ENCODE results near the gene PLCB1. TPM values are rescaled to one million over a fixed set of nuclear protein-coding genes. Genes with fewer than 3 reads are reported as not detected.

PLCB1 gene
- total RNA-seq, 4 donors from 2014 or later = 13.5 to 110 (median 30.4) TPM

GRCh38 chr20:8305449-8305978 lies 173.4 kb downstream of the PLCB1 start:
- H3K4me1 ChIP-seq = no peaks in the 10 kb centered on the region
- TF ChIP-seq CTCF (IDR thresholded peaks at IDR 0.05) (peak in 2 of 4 experiments; percentile 16), POLR2A (IDR thresholded peaks at IDR 0.05) (no peak)
- DNase-seq = peak in 1 of 2 donors; percentile 15
- H3K36me3 ChIP-seq = no peaks in the 10 kb centered on the region
- H3K27me3 ChIP-seq = no peaks in the 10 kb centered on the region
- no peaks in the 10 kb centered on the region for H3K9me3 ChIP-seq
- H3K27ac ChIP-seq = no peak overlapping the region
- H3K4me3 ChIP-seq = no peak overlapping the region
- intact Hi-C loops (cut with DNase I; ENCODE audit: low total_unique reads) = no loop called here

GRCh38 chr20:8306937-8307336 lies 174.9 kb downstream of the PLCB1 start:
- Histone ChIP-seq H3K27ac (no peak overlapping the region), H3K27me3 (no peaks in the 10 kb centered on the region)

GRCh38 chr20:8309634-8310033 lies 177.6 kb downstream of the PLCB1 start:
- Histone ChIP-seq H3K9me3 (no peaks in the 10 kb centered on the region), H3K27ac (no peak overlapping the region), H3K4me3 (no peak overlapping the region), H3K36me3 (no peaks in the 10 kb centered on the region), H3K27me3 (no peaks in the 10 kb centered on the region), H3K4me1 (no peaks in the 10 kb centered on the region)
- no peak for DNase-seq
- intact Hi-C loops (cut with DNase I; ENCODE audit: low total_unique reads) = no loop called here
- no peak for TF ChIP-seq POLR2A (IDR thresholded peaks at IDR 0.05)
- TF ChIP-seq CTCF (IDR thresholded peaks at IDR 0.05) = no peak

More at GRCh38 chr20:8306937-8307336, 174.9 kb downstream of the PLCB1 start:
- intact Hi-C loops (cut with DNase I; ENCODE audit: low total_unique reads) = no loop called here
- Histone ChIP-seq H3K4me1 (no peaks in the 10 kb centered on the region), H3K36me3 (no peaks in the 10 kb centered on the region), H3K4me3 (no peak overlapping the region), H3K9me3 (no peaks in the 10 kb centered on the region)
- no peak for TF ChIP-seq POLR2A (IDR thresholded peaks at IDR 0.05)
- no peak for DNase-seq

- H3K27me3 ChIP-seq = no peaks in the 10 kb centered on the region
- H3K4me3 ChIP-seq = no peak overlapping the region
- H3K4me1 ChIP-seq = no peaks in the 10 kb centered on the region
- DNase-seq = no peak
- no peaks in the 10 kb centered on the region for H3K36me3 ChIP-seq
- H3K9me3 ChIP-seq = no peaks in the 10 kb centered on the region
- no peak overlapping the region for H3K27ac ChIP-seq
- intact Hi-C loops (cut with DNase I; ENCODE audit: low total_unique reads) = no loop called here
- TF ChIP-seq POLR2A (IDR thresholded peaks at IDR 0.05) (no peak), CTCF (IDR thresholded peaks at IDR 0.05) (no peak)
Measured at GRCh38 chr20:8310618-8311017, 178.6 kb downstream of the PLCB1 start.

- intact Hi-C loops (cut with DNase I; ENCODE audit: low total_unique reads) = no loop called here
- H3K27ac ChIP-seq = no peak overlapping the region
- H3K9me3 ChIP-seq = no peaks in the 10 kb centered on the region
- H3K4me1 ChIP-seq = no peaks in the 10 kb centered on the region
- no peak for DNase-seq
- no peaks in the 10 kb centered on the region for H3K27me3 ChIP-seq
- H3K36me3 ChIP-seq = no peaks in the 10 kb centered on the region
- H3K4me3 ChIP-seq = no peak overlapping the region
- TF ChIP-seq CTCF (IDR thresholded peaks at IDR 0.05) (no peak), POLR2A (IDR thresholded peaks at IDR 0.05) (no peak)
Measured at GRCh38 chr20:8313073-8313472, 181.0 kb downstream of the PLCB1 start.

Measured in uterus (tissue), 4 donors.